GM12891 (cell line): Measurements from ENCODE around the gene SENP8.

Source experiments
- PAX5 ChIP-seq: IDR thresholded peaks from 2 replicates; pipeline ENCODE4 v1.6.1; 2011; ENCODE audit warnings: low read length, moderate library complexity, mild to moderate bottlenecking; ENCODE audit not compliant: insufficient read depth, severe bottlenecking
- POLR2A ChIP-seq: IDR thresholded peaks from 2 replicates; pipeline ENCODE4 v1.6.1; 2011; ENCODE audit warnings: low read depth, low read length, control low read depth
- POLR2AphosphoS5 ChIP-seq: IDR thresholded peaks from 2 replicates; pipeline ENCODE4 v1.6.1; 2011; ENCODE audit warnings: low read depth, low read length, control low read depth

DNA sequence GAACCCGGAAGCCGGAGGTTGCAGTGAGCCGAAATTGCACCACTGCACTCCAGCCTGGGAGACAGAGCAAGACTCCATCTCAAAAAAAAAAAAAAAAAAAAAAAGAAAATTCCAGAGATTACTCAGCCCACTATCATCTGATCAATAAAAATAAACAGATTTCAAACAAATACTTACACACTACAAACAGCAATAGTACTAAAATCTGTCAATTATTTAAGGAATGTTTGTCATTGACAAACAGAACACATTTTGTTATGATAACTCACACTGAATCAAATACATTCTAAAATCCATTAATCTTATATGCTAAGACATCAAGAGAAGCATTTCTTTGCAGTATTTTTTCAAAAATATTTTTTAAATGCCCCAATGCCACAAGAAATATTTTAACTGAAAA lies 7.8 kb upstream of the SENP8 start:
- TF ChIP-seq POLR2A (no peak), POLR2AphosphoS5 (no peak), PAX5 (no peak)
